Measurements from ENCODE around the gene KIF23.

Gene KIF23

GRCh38 chr15:69465253-69465652 is 51.1 kb downstream of the KIF23 start:
- H3K4me3 ChIP-seq (ENCODE audit: low read length) = no peak overlapping the region
- no peak for TF ChIP-seq CTCF (conservative IDR thresholded peaks at IDR 0.05; ENCODE audit: low read length)
- no peak for DNase-seq (ENCODE audit: low read depth)

GRCh38 chr15:69466733-69467132 is 52.6 kb downstream of the KIF23 start:
- DNase-seq (ENCODE audit: low read depth) = no peak
- TF ChIP-seq CTCF (conservative IDR thresholded peaks at IDR 0.05; ENCODE audit: low read length) = no peak
- no peak overlapping the region for H3K4me3 ChIP-seq (ENCODE audit: low read length)

GRCh38 chr15:69467636-69468035 is 53.5 kb downstream of the KIF23 start:
- no peak overlapping the region for H3K4me3 ChIP-seq (ENCODE audit: low read length)
- TF ChIP-seq CTCF (conservative IDR thresholded peaks at IDR 0.05; ENCODE audit: low read length) = no peak
- no peak for DNase-seq (ENCODE audit: low read depth)

GRCh38 chr15:69468241-69469121 is 54.3 kb downstream of the KIF23 start:
- no peak for TF ChIP-seq CTCF (conservative IDR thresholded peaks at IDR 0.05; ENCODE audit: low read length)
- DNase-seq (ENCODE audit: low read depth) = no peak
- no peak overlapping the region for H3K4me3 ChIP-seq (ENCODE audit: low read length)

GRCh38 chr15:69469467-69470201 is 55.5 kb downstream of the KIF23 start:
- no peak for DNase-seq (ENCODE audit: low read depth)
- H3K4me3 ChIP-seq (ENCODE audit: low read length) = no peak overlapping the region
- TF ChIP-seq CTCF (conservative IDR thresholded peaks at IDR 0.05; ENCODE audit: low read length) = no peak

GRCh38 chr15:69472046-69472445 is 57.9 kb downstream of the KIF23 start:
- TF ChIP-seq CTCF (conservative IDR thresholded peaks at IDR 0.05; ENCODE audit: low read length) = no peak
- DNase-seq (ENCODE audit: low read depth) = no peak
- H3K4me3 ChIP-seq (ENCODE audit: low read length) = no peak overlapping the region
